GM08714 (cell line): Measurements from ENCODE around the gene MYF6.

Experiments used
- H3K4me3 ChIP-seq: fragments of 200-500 bp; sonication (Bioruptor generic); 2 replicates; pipeline ENCODE4 v1.5.1; 2014; ENCODE audit warnings: mild to moderate bottlenecking, low read length, inconsistent platforms
- ZNF274 ChIP-seq: IDR thresholded peaks from 2 replicates; pipeline ENCODE4 v1.6.1; 2012; ENCODE audit warnings: mild to moderate bottlenecking, low read depth, low read length

MYF6 gene

GRCh38 chr12:80712866-80713265 lies 5.4 kb downstream of the MYF6 start:
- TF ChIP-seq ZNF274, result no peak
- no peak overlapping the region for H3K4me3 ChIP-seq

GRCh38 chr12:80713419-80713818 lies 6.0 kb downstream of the MYF6 start:
- no peak overlapping the region for H3K4me3 ChIP-seq
- no peak for TF ChIP-seq ZNF274

GRCh38 chr12:80714055-80714454 lies 6.6 kb downstream of the MYF6 start:
- H3K4me3 ChIP-seq, result no peak overlapping the region
- no peak for TF ChIP-seq ZNF274

GRCh38 chr12:80714846-80715245 lies 7.4 kb downstream of the MYF6 start:
- no peak for TF ChIP-seq ZNF274
- H3K4me3 ChIP-seq, result no peak overlapping the region

GRCh38 chr12:80715713-80716249 lies 8.3 kb downstream of the MYF6 start:
- no peak overlapping the region for H3K4me3 ChIP-seq
- TF ChIP-seq ZNF274, result no peak

- no peak for TF ChIP-seq ZNF274
- H3K4me3 ChIP-seq, result no peak within 1 kb of the TSS
These were observed 9.4 kb downstream of the MYF6 start, which contains the start of gene MYF5 for GRCh38 chr12:80716696-80717469. MYF5 (plus strand) TSS chr12:80716912; CDS start chr12:80717064, 152 bp downstream.

- TF ChIP-seq ZNF274, result no peak
- H3K4me3 ChIP-seq, result no peak overlapping the region
These were observed 10.4 kb downstream of the MYF6 start for GRCh38 chr12:80717856-80718255.

GRCh38 chr12:80720516-80720915 lies 13.1 kb downstream of the MYF6 start:
- no peak overlapping the region for H3K4me3 ChIP-seq
- TF ChIP-seq ZNF274, result no peak

- H3K4me3 ChIP-seq, result no peak overlapping the region
- TF ChIP-seq ZNF274, result no peak
These were observed 13.9 kb downstream of the MYF6 start for GRCh38 chr12:80721326-80721725.

- TF ChIP-seq ZNF274, result no peak
- H3K4me3 ChIP-seq, result no peak overlapping the region
These were observed 38.5 kb downstream of the MYF6 start for GRCh38 chr12:80745851-80746505.

- no peak for TF ChIP-seq ZNF274
- H3K4me3 ChIP-seq, result no peak overlapping the region
These were observed 40.4 kb downstream of the MYF6 start for GRCh38 chr12:80747800-80748199.

GRCh38 chr12:80749456-80749855 lies 42.0 kb downstream of the MYF6 start:
- no peak overlapping the region for H3K4me3 ChIP-seq
- TF ChIP-seq ZNF274, result no peak

GRCh38 chr12:80752464-80752863 lies 45.0 kb downstream of the MYF6 start:
- H3K4me3 ChIP-seq, result no peak overlapping the region
- no peak for TF ChIP-seq ZNF274

- no peak overlapping the region for H3K4me3 ChIP-seq
- no peak for TF ChIP-seq ZNF274
These were observed 46.8 kb downstream of the MYF6 start for GRCh38 chr12:80754274-80754673.

GRCh38 chr12:80756875-80757274 lies 49.4 kb downstream of the MYF6 start:
- no peak overlapping the region for H3K4me3 ChIP-seq
- TF ChIP-seq ZNF274, result no peak
